Measurements from ENCODE around the gene FAM131A.

FAM131A gene

GRCh38 chr3:184373422-184373821 lies 36.0 kb downstream of the FAM131A start:
- no peak overlapping the region for H3K4me3 ChIP-seq (replicated peaks; ENCODE audit: low read depth, low read length)
- TF ChIP-seq CTCF (IDR thresholded peaks at IDR 0.05; ENCODE audit: low read length, missing control alignments): no peak
- DNase-seq (ENCODE audit: low read depth): peak; percentile 30

- H3K4me3 ChIP-seq (replicated peaks; ENCODE audit: low read depth, low read length): no peak overlapping the region
- no peak for TF ChIP-seq CTCF (IDR thresholded peaks at IDR 0.05; ENCODE audit: low read length, missing control alignments)
- DNase-seq (ENCODE audit: low read depth): no peak
Measured at GRCh38 chr3:184375747-184376461, 38.5 kb downstream of the FAM131A start.

GRCh38 chr3:184377374-184377773 lies 40.0 kb downstream of the FAM131A start:
- no peak overlapping the region for H3K4me3 ChIP-seq (replicated peaks; ENCODE audit: low read depth, low read length)
- no peak for TF ChIP-seq CTCF (IDR thresholded peaks at IDR 0.05; ENCODE audit: low read length, missing control alignments)
- DNase-seq (ENCODE audit: low read depth): no peak

GRCh38 chr3:184377882-184378445 lies 40.6 kb downstream of the FAM131A start, which contains the start of gene THPO:
Gene THPO (minus strand): TSS chr3:184378207. CDS start chr3:184376259, 1,948 bp downstream.
- no peak for DNase-seq (ENCODE audit: low read depth)
- no peak within 1 kb of the TSS for H3K4me3 ChIP-seq (replicated peaks; ENCODE audit: low read depth, low read length)
- no peak for TF ChIP-seq CTCF (IDR thresholded peaks at IDR 0.05; ENCODE audit: low read length, missing control alignments)

- DNase-seq (ENCODE audit: low read depth): no peak
- no peak overlapping the region for H3K4me3 ChIP-seq (replicated peaks; ENCODE audit: low read depth, low read length)
- TF ChIP-seq CTCF (IDR thresholded peaks at IDR 0.05; ENCODE audit: low read length, missing control alignments): no peak
Measured at GRCh38 chr3:184378651-184379357, 41.4 kb downstream of the FAM131A start.

GRCh38 chr3:184379358-184380184 lies 42.2 kb downstream of the FAM131A start, which contains the start of gene CHRD:
Gene CHRD (plus strand): TSS chr3:184380054. CDS start chr3:184380319, 265 bp downstream.
- TF ChIP-seq CTCF (IDR thresholded peaks at IDR 0.05; ENCODE audit: low read length, missing control alignments): no peak
- H3K4me3 ChIP-seq (replicated peaks; ENCODE audit: low read depth, low read length): peak within 1 kb of the TSS; percentile 17
- no peak for DNase-seq (ENCODE audit: low read depth)

Data from fibroblast of pulmonary artery (primary cell).